ENCODE data around the gene TET1. TPM values are rescaled to one million over a fixed set of nuclear protein-coding genes. Genes with fewer than 3 reads are reported as not detected.
A peak's percentile ranks its signal among the peaks of the same experiment; 100 is the strongest.
"Not testable (repeated sequence)": the region's sequence is repeated elsewhere in the genome, so short reads cannot be mapped to it uniquely, and the experiment has no call there.

TET1 gene
- total RNA-seq, 1 experiment from 2014 or later: 2.4 TPM

DNA sequence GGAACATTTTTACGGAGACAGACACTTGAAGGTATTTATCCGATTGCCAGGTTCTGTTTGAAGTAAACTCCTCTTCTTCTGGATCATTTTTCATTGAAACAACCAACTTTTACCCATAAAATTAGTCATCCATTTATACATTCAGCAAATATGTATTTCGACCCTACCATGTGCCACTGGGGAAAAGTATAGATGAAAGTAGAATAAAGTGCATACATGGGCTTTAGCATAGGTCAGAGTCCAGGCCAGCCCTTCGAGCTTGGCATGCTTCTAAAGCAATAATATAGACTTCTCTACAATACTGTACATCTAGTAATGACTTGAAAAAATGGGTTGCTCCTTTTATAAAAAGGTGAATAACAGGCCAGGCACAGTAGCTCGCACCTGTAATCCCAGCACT is 42.9 kb upstream of the TET1 start:
- intact Hi-C loops (cut with micrococcal nuclease; ENCODE audit: unreplicated experiment): no loop called here
- Histone ChIP-seq H3K79me2 (ENCODE audit: low read depth) (no peaks in the 10 kb centered on the region), H3K36me3 (ENCODE audit: low read depth) (no peaks in the 10 kb centered on the region), H3F3A (ENCODE audit: insufficient read depth, low read depth) (no peaks in the 10 kb centered on the region), H3K9me3 (ENCODE audit: insufficient read depth, low read depth) (no peaks in the 10 kb centered on the region), H3K4me1 (replicated peaks; ENCODE audit: insufficient read depth) (no peaks in the 10 kb centered on the region), H2AFZ (no peak overlapping the region), H4K20me1 (ENCODE audit: insufficient read depth) (no peaks in the 10 kb centered on the region), H3K27me3 (ENCODE audit: insufficient read depth, low read depth) (no peaks in the 10 kb centered on the region), H3K4me3 (no peak overlapping the region), H3K4me2 (no peak overlapping the region), H3K9me2 (ENCODE audit: insufficient read depth) (no peaks in the 10 kb centered on the region), H3K27ac (no peak overlapping the region)
- POLR2A ChIA-PET (ENCODE audit: unreplicated experiment): no interaction called here
- DNase-seq: no peak
- TF ChIP-seq, protein P1, sequence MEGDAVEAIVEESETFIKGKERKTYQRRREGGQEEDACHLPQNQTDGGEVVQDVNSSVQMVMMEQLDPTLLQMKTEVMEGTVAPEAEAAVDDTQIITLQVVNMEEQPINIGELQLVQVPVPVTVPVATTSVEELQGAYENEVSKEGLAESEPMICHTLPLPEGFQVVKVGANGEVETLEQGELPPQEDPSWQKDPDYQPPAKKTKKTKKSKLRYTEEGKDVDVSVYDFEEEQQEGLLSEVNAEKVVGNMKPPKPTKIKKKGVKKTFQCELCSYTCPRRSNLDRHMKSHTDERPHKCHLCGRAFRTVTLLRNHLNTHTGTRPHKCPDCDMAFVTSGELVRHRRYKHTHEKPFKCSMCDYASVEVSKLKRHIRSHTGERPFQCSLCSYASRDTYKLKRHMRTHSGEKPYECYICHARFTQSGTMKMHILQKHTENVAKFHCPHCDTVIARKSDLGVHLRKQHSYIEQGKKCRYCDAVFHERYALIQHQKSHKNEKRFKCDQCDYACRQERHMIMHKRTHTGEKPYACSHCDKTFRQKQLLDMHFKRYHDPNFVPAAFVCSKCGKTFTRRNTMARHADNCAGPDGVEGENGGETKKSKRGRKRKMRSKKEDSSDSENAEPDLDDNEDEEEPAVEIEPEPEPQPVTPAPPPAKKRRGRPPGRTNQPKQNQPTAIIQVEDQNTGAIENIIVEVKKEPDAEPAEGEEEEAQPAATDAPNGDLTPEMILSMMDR (conservative IDR thresholded peaks at IDR 0.05): no peak
- TF ChIP-seq EZH2 (IDR thresholded peaks at IDR 0.05; ENCODE audit: low read depth): no peak
- CTCF ChIA-PET: no interaction called here
- BruUV-seq (replicated peaks): no TSS peak

DNA sequence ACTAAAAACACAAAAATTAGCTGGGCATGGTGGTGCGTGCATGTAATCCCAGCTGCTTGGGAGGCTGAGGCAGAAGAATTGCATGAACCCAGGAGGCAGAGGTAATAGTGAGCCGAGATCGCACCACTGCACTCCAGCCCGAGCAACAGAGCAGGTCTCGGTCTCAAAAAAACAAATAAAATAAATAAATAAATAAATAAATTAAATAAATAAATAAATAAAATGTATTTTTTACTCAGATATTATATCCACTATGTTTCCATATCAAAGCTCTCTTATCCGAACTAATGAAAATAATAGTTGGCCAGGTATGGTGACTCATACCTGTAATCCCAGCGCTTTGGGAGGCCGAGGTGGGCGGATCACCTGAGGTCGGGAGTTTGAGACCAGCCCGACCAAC is 41.5 kb upstream of the TET1 start:
- H4K20me1 ChIP-seq (ENCODE audit: insufficient read depth); H3K4me3 ChIP-seq; H3K79me2 ChIP-seq (ENCODE audit: low read depth); intact Hi-C loops (cut with micrococcal nuclease; ENCODE audit: unreplicated experiment); H3K27me3 ChIP-seq (ENCODE audit: insufficient read depth, low read depth); H3K4me1 ChIP-seq (replicated peaks; ENCODE audit: insufficient read depth); BruUV-seq (replicated peaks); H3K27ac ChIP-seq; H3K36me3 ChIP-seq (ENCODE audit: low read depth); DNase-seq; H3K9me3 ChIP-seq (ENCODE audit: insufficient read depth, low read depth); H3K9me2 ChIP-seq (ENCODE audit: insufficient read depth); H3F3A ChIP-seq (ENCODE audit: insufficient read depth, low read depth); CTCF ChIA-PET; H2AFZ ChIP-seq; H3K4me2 ChIP-seq: not testable (repeated sequence)
- POLR2A ChIA-PET (ENCODE audit: unreplicated experiment): interaction anchor here (0.6 kb wide), 1 partner anchor 13 kb away, joined by 3 read pairs; no protein-coding TSS in a partner anchor

DNA sequence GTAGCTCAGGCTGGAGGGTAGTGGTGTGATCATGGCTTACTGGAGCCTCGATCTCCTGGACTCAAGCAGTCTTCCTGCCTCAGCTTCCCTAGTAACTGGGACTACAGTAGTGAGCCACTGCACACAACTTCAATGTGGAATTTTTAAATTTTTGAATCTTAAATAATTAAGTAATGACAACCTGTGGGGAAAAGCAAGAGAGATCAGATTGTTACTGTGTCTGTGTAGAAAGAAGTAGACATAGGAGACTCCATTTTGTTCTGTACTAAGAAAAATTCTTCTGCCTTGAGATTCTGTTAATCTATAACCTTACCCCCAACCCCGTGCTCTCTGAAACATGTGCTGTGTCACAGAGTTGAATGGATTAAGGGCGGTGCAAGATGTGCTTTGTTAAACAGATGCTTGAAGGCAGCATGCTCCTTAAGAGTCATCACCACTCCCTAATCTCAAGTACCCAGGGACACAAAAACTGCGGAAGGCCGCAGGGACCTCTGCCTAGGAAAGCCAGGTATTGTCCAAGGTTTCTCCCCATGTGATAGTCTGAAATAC is 34.6 kb upstream of the TET1 start:
- H3K9me2 ChIP-seq (ENCODE audit: insufficient read depth); H3K4me3 ChIP-seq; H4K20me1 ChIP-seq (ENCODE audit: insufficient read depth); H3K36me3 ChIP-seq (ENCODE audit: low read depth); H3K4me2 ChIP-seq; H3K9me3 ChIP-seq (ENCODE audit: insufficient read depth, low read depth); H3F3A ChIP-seq (ENCODE audit: insufficient read depth, low read depth); BruUV-seq (replicated peaks); H3K4me1 ChIP-seq (replicated peaks; ENCODE audit: insufficient read depth); H3K27ac ChIP-seq; H2AFZ ChIP-seq; DNase-seq; CTCF ChIA-PET; H3K27me3 ChIP-seq (ENCODE audit: insufficient read depth, low read depth); POLR2A ChIA-PET (ENCODE audit: unreplicated experiment): not testable (repeated sequence)
- intact Hi-C loops (cut with micrococcal nuclease; ENCODE audit: unreplicated experiment): loop anchor here (2.0 to 5.0 kb wide), 4 partner anchors 17 to 432 kb away; partner anchors contain the start of genes DDX21 and TET1
- H3K79me2 ChIP-seq (ENCODE audit: low read depth): peaks cover 14% of the 10 kb centered on the region

DNA sequence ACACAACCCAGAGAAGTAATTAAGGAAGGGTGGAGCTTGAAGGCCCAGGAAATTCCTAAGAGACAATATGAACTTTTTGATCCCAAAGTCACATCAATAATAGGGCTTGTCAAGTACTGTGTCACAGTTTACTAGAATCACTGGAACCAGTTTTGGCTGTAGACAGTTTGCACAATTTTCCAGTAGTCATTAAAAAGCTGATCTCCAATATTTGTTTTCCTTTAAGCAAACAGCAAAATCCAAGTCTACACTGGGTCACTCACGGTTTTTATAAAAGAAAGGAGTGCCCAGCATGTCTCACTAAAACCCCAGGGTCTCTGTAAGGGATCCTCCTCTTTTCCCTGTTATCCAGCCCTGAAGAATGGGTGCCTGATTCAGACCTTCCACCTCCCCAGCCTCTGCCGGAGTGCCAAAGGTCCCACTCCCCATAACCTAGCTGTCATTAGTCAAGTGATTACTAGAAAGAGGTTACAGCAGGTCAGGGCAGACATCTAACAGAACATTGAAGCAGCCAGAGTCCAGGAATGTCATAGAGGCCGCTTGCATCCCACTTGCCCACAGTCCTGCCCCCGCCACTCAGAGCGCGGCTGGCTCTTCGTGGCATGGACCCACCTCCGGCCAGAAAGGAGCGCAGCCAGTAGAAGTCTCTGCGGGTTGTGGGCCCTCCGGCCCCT is 33.4 kb upstream of the TET1 start:
- Histone ChIP-seq H3K4me2 (peak overlapping the region; percentile 90), H3K4me1 (replicated peaks; ENCODE audit: insufficient read depth) (peaks cover 9% of the 10 kb centered on the region), H3K27me3 (ENCODE audit: insufficient read depth, low read depth) (no peaks in the 10 kb centered on the region), H2AFZ (peak overlapping the region; percentile 88), H3K9me3 (ENCODE audit: insufficient read depth, low read depth) (no peaks in the 10 kb centered on the region), H3F3A (ENCODE audit: insufficient read depth, low read depth) (0 out of 2 replicates have a peak, but pooled peaks cover 5% of the 10 kb centered on the region), H3K79me2 (ENCODE audit: low read depth) (peaks cover 14% of the 10 kb centered on the region), H3K9me2 (ENCODE audit: insufficient read depth) (no peaks in the 10 kb centered on the region), H3K4me3 (peak overlapping the region; percentile 92), H3K27ac (peak overlapping the region; percentile 66), H3K36me3 (ENCODE audit: low read depth) (no peaks in the 10 kb centered on the region; the same call in 1 of the 2 replicates), H4K20me1 (ENCODE audit: insufficient read depth) (no peaks in the 10 kb centered on the region)
- BruUV-seq (replicated peaks): TSS peak; percentile 63
- DNase-seq: no peak
- POLR2A ChIA-PET (ENCODE audit: unreplicated experiment): no interaction called here
- TF ChIP-seq EZH2 (IDR thresholded peaks at IDR 0.05; ENCODE audit: low read depth): no peak
- TF ChIP-seq, protein P1 (conservative IDR thresholded peaks at IDR 0.05): no peak
- CTCF ChIA-PET: no interaction called here
- intact Hi-C loops (cut with micrococcal nuclease; ENCODE audit: unreplicated experiment): loop anchor here (1.0 to 5.0 kb wide), 5 partner anchors 16 to 431 kb away; partner anchors contain the start of genes CCAR1, DDX21 and TET1

All from PC-9 (cell line).